ENCODE measurements around the gene ABCB8.
"Not testable (repeated sequence)": the region's sequence is repeated elsewhere in the genome, so short reads cannot be mapped to it uniquely, and the experiment has no call there.

Gene ABCB8

GRCh38 chr7:150999001-150999400 lies 29.2 kb upstream of the ABCB8 start:
- DNase-seq = no peak

GRCh38 chr7:150999497-151000230 lies 28.6 kb upstream of the ABCB8 start:
- no peak for DNase-seq

GRCh38 chr7:151000897-151001495 lies 27.3 kb upstream of the ABCB8 start:
- no peak for DNase-seq

- DNase-seq = no peak
These were observed 26.7 kb upstream of the ABCB8 start for GRCh38 chr7:151001546-151001945.

GRCh38 chr7:151003572-151003971 lies 24.7 kb upstream of the ABCB8 start:
- DNase-seq = no peak

- no peak for DNase-seq
These were observed 22.7 kb upstream of the ABCB8 start for GRCh38 chr7:151005566-151005965.

- DNase-seq = no peak
These were observed 21.5 kb upstream of the ABCB8 start for GRCh38 chr7:151006590-151007300.

- no peak for DNase-seq
These were observed 20.8 kb upstream of the ABCB8 start for GRCh38 chr7:151007469-151007898.

- DNase-seq = peak; percentile 82
These were observed 20.1 kb upstream of the ABCB8 start for GRCh38 chr7:151008143-151008510.

GRCh38 chr7:151008511-151009323 lies 19.5 kb upstream of the ABCB8 start:
- DNase-seq = peak; percentile 66

GRCh38 chr7:151009327-151010036 lies 18.8 kb upstream of the ABCB8 start:
- DNase-seq = no peak

- DNase-seq = no peak
These were observed 18.3 kb upstream of the ABCB8 start for GRCh38 chr7:151010037-151010306.

- DNase-seq = no peak
These were observed 17.7 kb upstream of the ABCB8 start for GRCh38 chr7:151010307-151011096.

- DNase-seq = no peak
These were observed 17.2 kb upstream of the ABCB8 start for GRCh38 chr7:151011097-151011409.

GRCh38 chr7:151011616-151012015 lies 16.6 kb upstream of the ABCB8 start:
- DNase-seq = not testable (repeated sequence)

- DNase-seq = no peak
These were observed 16.1 kb upstream of the ABCB8 start for GRCh38 chr7:151012031-151012692.

GRCh38 chr7:151012911-151013347 lies 15.3 kb upstream of the ABCB8 start:
- peak; percentile 42 for DNase-seq

- DNase-seq = no peak
These were observed 14.9 kb upstream of the ABCB8 start for GRCh38 chr7:151013356-151013732.

- peak; percentile 93 for DNase-seq
These were observed 14.3 kb upstream of the ABCB8 start for GRCh38 chr7:151013733-151014497.

- no peak for DNase-seq
These were observed 13.3 kb upstream of the ABCB8 start for GRCh38 chr7:151014950-151015349.

- no peak for DNase-seq
These were observed 12.3 kb upstream of the ABCB8 start for GRCh38 chr7:151015967-151016366.

Measured in GF-D8 (cell line).